WTC11 (cell line): ENCODE results near the gene FAF1. TPM values are rescaled to one million over a fixed set of nuclear protein-coding genes. Genes with fewer than 3 reads are reported as not detected.

Source experiments
- ATAC-seq: fragments of 200-7000 bp; cut with Tn5 transposase; 2 replicates; pipeline ENCODE4 v1.10.0; 2021; ENCODE audit warnings: mild to moderate bottlenecking, moderate library complexity
- CTCF ChIA-PET: fragments of 300-600 bp; sonication (Branson Sonifier 250); formaldehyde crosslinking; loops from one replicate; lab custom pipeline; 2021; ENCODE audit warnings: antibody characterized with exemption; lab: Charles Lee
- POLR2A ChIA-PET: fragments of 350-600 bp; sonication (Branson Sonifier 250); formaldehyde crosslinking; loops from one replicate; lab custom pipeline; 2021; ENCODE audit warnings: antibody characterized with exemption; lab: Charles Lee
- DNase-seq: peaks from one replicate; pipeline ENCODE4 v3.0.0; 2021; ENCODE audit warnings: low spot score
- H3K27ac Mint-ChIP-seq: 2 replicates; pipeline ENCODE4 v1.8.0; 2021; ENCODE audit warnings: mixed read lengths
- H3K27me3 Mint-ChIP-seq: 2 replicates; pipeline ENCODE4 v1.8.0; 2021; ENCODE audit warnings: low read depth, mild to moderate bottlenecking, moderate library complexity, mixed read lengths
- H3K36me3 Mint-ChIP-seq: 2 replicates; pipeline ENCODE4 v1.8.0; 2021; ENCODE audit warnings: mixed read lengths
- H3K4me1 Mint-ChIP-seq: 2 replicates; pipeline ENCODE4 v1.8.0; 2022; ENCODE audit warnings: mixed read lengths
- H3K4me3 Mint-ChIP-seq: 2 replicates; pipeline ENCODE4 v1.8.0; 2021; ENCODE audit warnings: mild to moderate bottlenecking, moderate library complexity, mixed read lengths
- H3K9me3 Mint-ChIP-seq: 2 replicates; pipeline ENCODE4 v1.8.0; 2021; ENCODE audit warnings: mixed read lengths
- EMX1 ChIP-seq: fragments of 250-450 bp; sonication (Bioruptor Pico); IDR thresholded peaks from 2 replicates; pipeline ENCODE4 v1.8.0; 2021; ENCODE audit warnings: mild to moderate bottlenecking
- ETV6 ChIP-seq: sonication (generic); formaldehyde crosslinking; IDR thresholded peaks from 2 replicates; pipeline ENCODE4 v1.8.1; 2022; ENCODE audit warnings: mild to moderate bottlenecking, missing genetic modification reagents
- MXD4 ChIP-seq: fragments of 250-450 bp; sonication (Bioruptor Pico); IDR thresholded peaks from 2 replicates; pipeline ENCODE4 v1.8.0; 2021; ENCODE audit warnings: mild to moderate bottlenecking, moderate library complexity, borderline replicate concordance
- MYBL2 ChIP-seq: sonication (generic); formaldehyde crosslinking; IDR thresholded peaks from 2 replicates; pipeline ENCODE4 v1.8.1; 2023; ENCODE audit warnings: mild to moderate bottlenecking, moderate library complexity, missing genetic modification reagents
- NR3C1 ChIP-seq: sonication (generic); formaldehyde crosslinking; conservative IDR thresholded peaks from 2 replicates; pipeline ENCODE4 v1.8.1; 2023; ENCODE audit warnings: low read depth, mild to moderate bottlenecking, missing genetic modification reagents
- PRRX2 ChIP-seq: fragments of 250-450 bp; sonication (Bioruptor Pico); IDR thresholded peaks from 2 replicates; pipeline ENCODE4 v1.8.0; 2021; ENCODE audit warnings: mild to moderate bottlenecking
- RELA ChIP-seq: sonication (generic); formaldehyde crosslinking; IDR thresholded peaks from 2 replicates; pipeline ENCODE4 v1.8.1; 2022; ENCODE audit warnings: missing genetic modification reagents, mild to moderate bottlenecking, borderline replicate concordance
- ZNF121 ChIP-seq: sonication (generic); formaldehyde crosslinking; IDR thresholded peaks from 2 replicates; pipeline ENCODE4 v1.8.0; 2023; ENCODE audit warnings: missing genetic modification reagents
- ZNF263 ChIP-seq: sonication (generic); formaldehyde crosslinking; IDR thresholded peaks from 2 replicates; pipeline ENCODE4 v1.8.1; 2022; ENCODE audit warnings: low read depth, mild to moderate bottlenecking, moderate library complexity, missing genetic modification reagents
- ZNF396 ChIP-seq: fragments of 250-450 bp; sonication (Bioruptor Pico); IDR thresholded peaks from 2 replicates; pipeline ENCODE4 v1.8.0; 2021; ENCODE audit warnings: mild to moderate bottlenecking, moderate library complexity, borderline replicate concordance
- ZNF671 ChIP-seq: fragments of 250-450 bp; sonication (Bioruptor Pico); IDR thresholded peaks from 2 replicates; pipeline ENCODE4 v1.8.0; 2021; ENCODE audit warnings: mild to moderate bottlenecking
- total RNA-seq: library from RNA; stranded (reverse); gene quantifications from 3 replicates; pipeline ENCODE4 v1.2.3, GENCODE V29; 2021
- TF ChIP-seq, protein P1 (sequence below): fragments of 250-450 bp; sonication (Bioruptor Pico); IDR thresholded peaks from 2 replicates; pipeline ENCODE4 v2.1.2; 2022; ENCODE audit warnings: mild to moderate bottlenecking, moderate library complexity
- TF ChIP-seq, protein P2 (sequence below): sonication (generic); formaldehyde crosslinking; IDR thresholded peaks from 2 replicates; pipeline ENCODE4 v1.8.0; 2022; ENCODE audit warnings: mild to moderate bottlenecking, missing genetic modification reagents
- TF ChIP-seq, protein P3 (sequence below): sonication (generic); formaldehyde crosslinking; IDR thresholded peaks from 2 replicates; pipeline ENCODE4 v1.8.0; 2023; ENCODE audit warnings: missing genetic modification reagents
- TF ChIP-seq, protein P4 (sequence below): sonication (generic); formaldehyde crosslinking; IDR thresholded peaks from 2 replicates; pipeline ENCODE4 v1.8.0; 2022; ENCODE audit warnings: mild to moderate bottlenecking, missing genetic modification reagents
- TF ChIP-seq, protein P5 (sequence below): sonication (generic); formaldehyde crosslinking; IDR thresholded peaks from 2 replicates; pipeline ENCODE4 v1.8.0; 2022; ENCODE audit warnings: missing genetic modification reagents
- TF ChIP-seq, protein P6 (sequence below): sonication (generic); formaldehyde crosslinking; IDR thresholded peaks from 2 replicates; pipeline ENCODE4 v1.8.0; 2023; ENCODE audit warnings: mild to moderate bottlenecking, missing genetic modification reagents
- TF ChIP-seq, protein P7 (sequence below): sonication (generic); formaldehyde crosslinking; IDR thresholded peaks from 2 replicates; pipeline ENCODE4 v1.8.1; 2022; ENCODE audit warnings: low read depth, mild to moderate bottlenecking, moderate library complexity, missing genetic modification reagents, borderline replicate concordance
- TF ChIP-seq, protein P8 (sequence below): fragments of 250-450 bp; sonication (Bioruptor Pico); IDR thresholded peaks from 2 replicates; pipeline ENCODE4 v1.9.0; 2021; ENCODE audit warnings: moderate library complexity, mild to moderate bottlenecking, inconsistent platforms, borderline replicate concordance

The FAF1 gene
- total RNA-seq, 1 experiment from 2014 or later, result 53.5 TPM

DNA sequence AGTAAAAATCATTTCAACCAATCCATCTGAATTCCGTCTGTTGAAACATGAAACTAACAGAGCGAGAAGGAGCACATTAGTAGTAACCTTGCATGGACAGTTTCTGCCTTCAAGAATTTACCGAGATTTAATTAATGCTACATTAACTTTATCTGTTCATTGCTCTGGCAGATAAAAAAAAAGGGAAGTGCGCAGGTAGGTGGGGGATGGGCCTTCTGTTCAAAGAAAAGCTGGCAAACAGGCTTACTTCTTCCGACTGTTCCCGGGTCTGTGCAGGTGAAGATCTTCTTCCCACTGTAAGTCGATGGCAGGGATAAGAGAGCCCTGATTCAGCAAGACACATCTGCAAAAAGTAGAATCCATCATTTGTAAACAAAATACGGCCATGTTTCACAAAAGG, 364.2 kb downstream of the FAF1 start (continued):
- TF ChIP-seq, protein P1, sequence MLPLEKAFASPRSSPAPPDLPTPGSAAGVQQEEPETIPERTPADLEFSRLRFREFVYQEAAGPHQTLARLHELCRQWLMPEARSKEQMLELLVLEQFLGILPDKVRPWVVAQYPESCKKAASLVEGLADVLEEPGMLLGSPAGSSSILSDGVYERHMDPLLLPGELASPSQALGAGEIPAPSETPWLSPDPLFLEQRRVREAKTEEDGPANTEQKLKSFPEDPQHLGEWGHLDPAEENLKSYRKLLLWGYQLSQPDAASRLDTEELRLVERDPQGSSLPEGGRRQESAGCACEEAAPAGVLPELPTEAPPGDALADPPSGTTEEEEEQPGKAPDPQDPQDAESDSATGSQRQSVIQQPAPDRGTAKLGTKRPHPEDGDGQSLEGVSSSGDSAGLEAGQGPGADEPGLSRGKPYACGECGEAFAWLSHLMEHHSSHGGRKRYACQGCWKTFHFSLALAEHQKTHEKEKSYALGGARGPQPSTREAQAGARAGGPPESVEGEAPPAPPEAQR (CRISPR knock-in tag), result no peak
- TF ChIP-seq NR3C1 (CRISPR knock-in tag), result no peak
- TF ChIP-seq ETV6 (CRISPR knock-in tag), result no peak

DNA sequence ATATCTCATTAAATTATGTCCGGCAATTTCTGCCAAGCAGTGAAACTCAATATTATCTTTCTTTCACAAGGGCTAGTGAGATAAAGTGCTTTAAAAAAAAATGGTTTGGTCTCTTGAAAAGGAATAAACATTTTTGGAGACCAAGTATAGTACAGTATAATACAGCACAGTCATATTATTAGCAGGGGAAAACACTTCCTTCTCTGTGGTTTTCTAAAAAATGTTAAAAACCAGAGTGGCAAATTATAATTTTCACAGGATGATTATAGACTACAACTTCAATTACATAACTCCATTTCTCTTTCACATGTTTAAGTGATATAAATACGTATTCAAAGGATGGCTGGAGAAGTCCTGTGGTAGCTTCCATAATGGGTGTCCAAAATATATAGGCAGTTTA, 366.6 kb downstream of the FAF1 start:
- ATAC-seq (no peak), DNase-seq (no peak)
- peaks cover 5% of the 10 kb centered on the region; the same call in 1 of the 2 replicates for H3K4me1 Mint-ChIP-seq
- H3K27me3 Mint-ChIP-seq, result peaks cover 2% of the 10 kb centered on the region
- 0 out of 2 replicates have a peak, but pooled peaks cover 5% of the 10 kb centered on the region for H3K36me3 Mint-ChIP-seq
- no peaks in the 10 kb centered on the region for H3K9me3 Mint-ChIP-seq
- CTCF ChIA-PET, result no interaction called here
- POLR2A ChIA-PET, result no interaction called here
- no peak overlapping the region for H3K27ac Mint-ChIP-seq
- TF ChIP-seq PRRX2 (CRISPR knock-in tag), result no peak
- TF ChIP-seq, protein P2, sequence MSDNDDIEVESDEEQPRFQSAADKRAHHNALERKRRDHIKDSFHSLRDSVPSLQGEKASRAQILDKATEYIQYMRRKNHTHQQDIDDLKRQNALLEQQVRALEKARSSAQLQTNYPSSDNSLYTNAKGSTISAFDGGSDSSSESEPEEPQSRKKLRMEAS, result no peak
- no peak for TF ChIP-seq ZNF396
- TF ChIP-seq, protein P3, sequence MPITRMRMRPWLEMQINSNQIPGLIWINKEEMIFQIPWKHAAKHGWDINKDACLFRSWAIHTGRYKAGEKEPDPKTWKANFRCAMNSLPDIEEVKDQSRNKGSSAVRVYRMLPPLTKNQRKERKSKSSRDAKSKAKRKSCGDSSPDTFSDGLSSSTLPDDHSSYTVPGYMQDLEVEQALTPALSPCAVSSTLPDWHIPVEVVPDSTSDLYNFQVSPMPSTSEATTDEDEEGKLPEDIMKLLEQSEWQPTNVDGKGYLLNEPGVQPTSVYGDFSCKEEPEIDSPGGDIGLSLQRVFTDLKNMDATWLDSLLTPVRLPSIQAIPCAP, result no peak
- TF ChIP-seq ZNF263 (CRISPR knock-in tag), result no peak
- TF ChIP-seq MXD4 (CRISPR knock-in tag), result no peak
- TF ChIP-seq, protein P4, sequence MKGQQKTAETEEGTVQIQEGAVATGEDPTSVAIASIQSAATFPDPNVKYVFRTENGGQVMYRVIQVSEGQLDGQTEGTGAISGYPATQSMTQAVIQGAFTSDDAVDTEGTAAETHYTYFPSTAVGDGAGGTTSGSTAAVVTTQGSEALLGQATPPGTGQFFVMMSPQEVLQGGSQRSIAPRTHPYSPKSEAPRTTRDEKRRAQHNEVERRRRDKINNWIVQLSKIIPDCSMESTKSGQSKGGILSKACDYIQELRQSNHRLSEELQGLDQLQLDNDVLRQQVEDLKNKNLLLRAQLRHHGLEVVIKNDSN, result no peak
- TF ChIP-seq RELA (CRISPR knock-in tag), result no peak
- TF ChIP-seq, protein P5, sequence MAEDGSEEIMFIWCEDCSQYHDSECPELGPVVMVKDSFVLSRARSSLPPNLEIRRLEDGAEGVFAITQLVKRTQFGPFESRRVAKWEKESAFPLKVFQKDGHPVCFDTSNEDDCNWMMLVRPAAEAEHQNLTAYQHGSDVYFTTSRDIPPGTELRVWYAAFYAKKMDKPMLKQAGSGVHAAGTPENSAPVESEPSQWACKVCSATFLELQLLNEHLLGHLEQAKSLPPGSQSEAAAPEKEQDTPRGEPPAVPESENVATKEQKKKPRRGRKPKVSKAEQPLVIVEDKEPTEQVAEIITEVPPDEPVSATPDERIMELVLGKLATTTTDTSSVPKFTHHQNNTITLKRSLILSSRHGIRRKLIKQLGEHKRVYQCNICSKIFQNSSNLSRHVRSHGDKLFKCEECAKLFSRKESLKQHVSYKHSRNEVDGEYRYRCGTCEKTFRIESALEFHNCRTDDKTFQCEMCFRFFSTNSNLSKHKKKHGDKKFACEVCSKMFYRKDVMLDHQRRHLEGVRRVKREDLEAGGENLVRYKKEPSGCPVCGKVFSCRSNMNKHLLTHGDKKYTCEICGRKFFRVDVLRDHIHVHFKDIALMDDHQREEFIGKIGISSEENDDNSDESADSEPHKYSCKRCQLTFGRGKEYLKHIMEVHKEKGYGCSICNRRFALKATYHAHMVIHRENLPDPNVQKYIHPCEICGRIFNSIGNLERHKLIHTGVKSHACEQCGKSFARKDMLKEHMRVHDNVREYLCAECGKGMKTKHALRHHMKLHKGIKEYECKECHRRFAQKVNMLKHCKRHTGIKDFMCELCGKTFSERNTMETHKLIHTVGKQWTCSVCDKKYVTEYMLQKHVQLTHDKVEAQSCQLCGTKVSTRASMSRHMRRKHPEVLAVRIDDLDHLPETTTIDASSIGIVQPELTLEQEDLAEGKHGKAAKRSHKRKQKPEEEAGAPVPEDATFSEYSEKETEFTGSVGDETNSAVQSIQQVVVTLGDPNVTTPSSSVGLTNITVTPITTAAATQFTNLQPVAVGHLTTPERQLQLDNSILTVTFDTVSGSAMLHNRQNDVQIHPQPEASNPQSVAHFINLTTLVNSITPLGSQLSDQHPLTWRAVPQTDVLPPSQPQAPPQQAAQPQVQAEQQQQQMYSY (CRISPR knock-in tag), result no peak
- TF ChIP-seq, protein P6, sequence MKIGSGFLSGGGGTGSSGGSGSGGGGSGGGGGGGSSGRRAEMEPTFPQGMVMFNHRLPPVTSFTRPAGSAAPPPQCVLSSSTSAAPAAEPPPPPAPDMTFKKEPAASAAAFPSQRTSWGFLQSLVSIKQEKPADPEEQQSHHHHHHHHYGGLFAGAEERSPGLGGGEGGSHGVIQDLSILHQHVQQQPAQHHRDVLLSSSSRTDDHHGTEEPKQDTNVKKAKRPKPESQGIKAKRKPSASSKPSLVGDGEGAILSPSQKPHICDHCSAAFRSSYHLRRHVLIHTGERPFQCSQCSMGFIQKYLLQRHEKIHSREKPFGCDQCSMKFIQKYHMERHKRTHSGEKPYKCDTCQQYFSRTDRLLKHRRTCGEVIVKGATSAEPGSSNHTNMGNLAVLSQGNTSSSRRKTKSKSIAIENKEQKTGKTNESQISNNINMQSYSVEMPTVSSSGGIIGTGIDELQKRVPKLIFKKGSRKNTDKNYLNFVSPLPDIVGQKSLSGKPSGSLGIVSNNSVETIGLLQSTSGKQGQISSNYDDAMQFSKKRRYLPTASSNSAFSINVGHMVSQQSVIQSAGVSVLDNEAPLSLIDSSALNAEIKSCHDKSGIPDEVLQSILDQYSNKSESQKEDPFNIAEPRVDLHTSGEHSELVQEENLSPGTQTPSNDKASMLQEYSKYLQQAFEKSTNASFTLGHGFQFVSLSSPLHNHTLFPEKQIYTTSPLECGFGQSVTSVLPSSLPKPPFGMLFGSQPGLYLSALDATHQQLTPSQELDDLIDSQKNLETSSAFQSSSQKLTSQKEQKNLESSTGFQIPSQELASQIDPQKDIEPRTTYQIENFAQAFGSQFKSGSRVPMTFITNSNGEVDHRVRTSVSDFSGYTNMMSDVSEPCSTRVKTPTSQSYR (CRISPR knock-in tag), result no peak
- TF ChIP-seq MYBL2 (CRISPR knock-in tag), result no peak
- no peak for TF ChIP-seq EMX1 (CRISPR knock-in tag)
- TF ChIP-seq, protein P7, sequence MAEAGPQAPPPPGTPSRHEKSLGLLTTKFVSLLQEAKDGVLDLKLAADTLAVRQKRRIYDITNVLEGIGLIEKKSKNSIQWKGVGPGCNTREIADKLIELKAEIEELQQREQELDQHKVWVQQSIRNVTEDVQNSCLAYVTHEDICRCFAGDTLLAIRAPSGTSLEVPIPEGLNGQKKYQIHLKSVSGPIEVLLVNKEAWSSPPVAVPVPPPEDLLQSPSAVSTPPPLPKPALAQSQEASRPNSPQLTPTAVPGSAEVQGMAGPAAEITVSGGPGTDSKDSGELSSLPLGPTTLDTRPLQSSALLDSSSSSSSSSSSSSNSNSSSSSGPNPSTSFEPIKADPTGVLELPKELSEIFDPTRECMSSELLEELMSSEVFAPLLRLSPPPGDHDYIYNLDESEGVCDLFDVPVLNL (CRISPR knock-in tag), result no peak
- no peak for TF ChIP-seq ZNF121 (CRISPR knock-in tag)
- no peak for TF ChIP-seq ZNF671 (CRISPR knock-in tag)
- TF ChIP-seq, protein P8, sequence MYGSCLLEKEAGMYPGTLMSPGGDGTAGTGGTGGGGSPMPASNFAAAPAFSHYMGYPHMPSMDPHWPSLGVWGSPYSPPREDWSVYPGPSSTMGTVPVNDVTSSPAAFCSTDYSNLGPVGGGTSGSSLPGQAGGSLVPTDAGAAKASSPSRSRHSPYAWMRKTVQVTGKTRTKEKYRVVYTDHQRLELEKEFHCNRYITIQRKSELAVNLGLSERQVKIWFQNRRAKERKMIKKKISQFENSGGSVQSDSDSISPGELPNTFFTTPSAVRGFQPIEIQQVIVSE (CRISPR knock-in tag), result no peak
- no peak overlapping the region for H3K4me3 Mint-ChIP-seq
